Measurements from ENCODE around the gene ICE1. TPM values are rescaled to one million over a fixed set of nuclear protein-coding genes. Genes with fewer than 3 reads are reported as not detected.

ICE1 gene
- total RNA-seq, 1 experiment from 2014 or later, result 38.3 TPM

DNA sequence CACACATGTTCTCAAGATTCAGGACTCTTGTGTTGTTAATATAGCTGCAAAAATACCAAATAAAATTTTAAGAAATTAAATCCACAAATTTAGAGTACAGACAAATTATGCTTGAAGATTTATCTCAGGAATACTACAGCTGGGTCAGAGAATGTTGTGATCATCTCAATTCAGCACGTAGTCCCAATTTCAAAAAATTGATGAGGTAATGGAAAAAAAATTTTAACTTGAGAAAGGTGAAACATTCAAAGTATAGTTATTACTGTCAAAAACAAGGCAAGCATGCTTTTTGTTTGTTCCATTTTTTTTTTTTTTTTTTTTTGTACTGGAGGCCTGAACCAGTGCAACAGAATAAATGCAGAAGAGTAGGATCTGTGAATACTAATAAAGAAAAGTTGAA, 29.4 kb downstream of the ICE1 start:
- CTCF ChIA-PET, result no interaction called here
- Histone ChIP-seq H3K4me1 (ENCODE audit: control insufficient read depth, insufficient read depth, low read length) (no peaks in the 10 kb centered on the region), H3K9me3 (ENCODE audit: control insufficient read depth, insufficient read depth, low read depth, low read length) (no peaks in the 10 kb centered on the region), H3K36me3 (ENCODE audit: control insufficient read depth, insufficient read depth, low read length) (peaks cover 38% of the 10 kb centered on the region), H3K4me3 (ENCODE audit: low read depth in 2 of 2, low read length in 2 of 2) (no peak overlapping the region), H3K27me3 (ENCODE audit: control insufficient read depth, insufficient read depth, low read length) (no peaks in the 10 kb centered on the region), H3K27ac (ENCODE audit: low read length) (no peak overlapping the region)
- POLR2A ChIA-PET, result no interaction called here
- no TSS peak for BruUV-seq (replicated peaks)
- ATAC-seq (no peak), DNase-seq (ENCODE audit: low read depth, low spot score) (no peak)
- intact Hi-C loops (cut with micrococcal nuclease; ENCODE audit: unreplicated experiment), result no loop called here
- in situ Hi-C loops (cut with HindIII; ENCODE audit: low pct_unique_long_range_greater_than_20kb, low sequenced_read_pairs), result no loop called here
- no peak for TF ChIP-seq POLR2AphosphoS5 (IDR thresholded peaks at IDR 0.05; ENCODE audit: low read depth, low read length)
- TF ChIP-seq TCF7L2 (IDR thresholded peaks at IDR 0.05; ENCODE audit: low read depth, low read length), result no peak
- TF ChIP-seq, protein P1, sequence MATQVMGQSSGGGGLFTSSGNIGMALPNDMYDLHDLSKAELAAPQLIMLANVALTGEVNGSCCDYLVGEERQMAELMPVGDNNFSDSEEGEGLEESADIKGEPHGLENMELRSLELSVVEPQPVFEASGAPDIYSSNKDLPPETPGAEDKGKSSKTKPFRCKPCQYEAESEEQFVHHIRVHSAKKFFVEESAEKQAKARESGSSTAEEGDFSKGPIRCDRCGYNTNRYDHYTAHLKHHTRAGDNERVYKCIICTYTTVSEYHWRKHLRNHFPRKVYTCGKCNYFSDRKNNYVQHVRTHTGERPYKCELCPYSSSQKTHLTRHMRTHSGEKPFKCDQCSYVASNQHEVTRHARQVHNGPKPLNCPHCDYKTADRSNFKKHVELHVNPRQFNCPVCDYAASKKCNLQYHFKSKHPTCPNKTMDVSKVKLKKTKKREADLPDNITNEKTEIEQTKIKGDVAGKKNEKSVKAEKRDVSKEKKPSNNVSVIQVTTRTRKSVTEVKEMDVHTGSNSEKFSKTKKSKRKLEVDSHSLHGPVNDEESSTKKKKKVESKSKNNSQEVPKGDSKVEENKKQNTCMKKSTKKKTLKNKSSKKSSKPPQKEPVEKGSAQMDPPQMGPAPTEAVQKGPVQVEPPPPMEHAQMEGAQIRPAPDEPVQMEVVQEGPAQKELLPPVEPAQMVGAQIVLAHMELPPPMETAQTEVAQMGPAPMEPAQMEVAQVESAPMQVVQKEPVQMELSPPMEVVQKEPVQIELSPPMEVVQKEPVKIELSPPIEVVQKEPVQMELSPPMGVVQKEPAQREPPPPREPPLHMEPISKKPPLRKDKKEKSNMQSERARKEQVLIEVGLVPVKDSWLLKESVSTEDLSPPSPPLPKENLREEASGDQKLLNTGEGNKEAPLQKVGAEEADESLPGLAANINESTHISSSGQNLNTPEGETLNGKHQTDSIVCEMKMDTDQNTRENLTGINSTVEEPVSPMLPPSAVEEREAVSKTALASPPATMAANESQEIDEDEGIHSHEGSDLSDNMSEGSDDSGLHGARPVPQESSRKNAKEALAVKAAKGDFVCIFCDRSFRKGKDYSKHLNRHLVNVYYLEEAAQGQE (IDR thresholded peaks at IDR 0.05; ENCODE audit: insufficient read depth in 1 of 2, low read depth in 2 of 2, low read length in 1 of 2), result no peak
- no peak for TF ChIP-seq SIN3A (IDR thresholded peaks at IDR 0.05; ENCODE audit: borderline replicate concordance, insufficient read depth, low read depth, low read length)
- no peak for TF ChIP-seq CTCF (IDR thresholded peaks at IDR 0.05)

DNA sequence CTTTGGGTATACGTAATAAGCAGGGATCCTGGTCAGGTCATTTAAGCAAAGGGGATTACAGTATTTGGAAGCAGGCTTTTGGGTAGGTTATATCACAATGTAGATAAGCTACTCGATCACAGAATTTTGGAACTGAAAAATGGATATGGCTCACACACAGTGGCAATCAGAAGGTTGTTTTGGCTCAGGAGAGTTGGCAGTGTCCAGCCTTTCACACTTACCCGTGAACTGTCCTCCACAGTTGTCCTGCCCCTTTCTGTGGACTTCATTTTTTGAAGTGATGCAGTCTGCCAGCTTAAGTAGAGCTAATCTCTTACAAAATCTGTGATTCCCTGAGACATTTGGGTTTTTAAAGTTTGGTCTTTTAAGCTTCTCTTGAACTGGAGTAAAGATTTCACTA, 30.7 kb downstream of the ICE1 start:
- Histone ChIP-seq H3K27ac (ENCODE audit: low read length) (no peak overlapping the region), H3K36me3 (ENCODE audit: control insufficient read depth, insufficient read depth, low read length) (peaks cover 43% of the 10 kb centered on the region), H3K27me3 (ENCODE audit: control insufficient read depth, insufficient read depth, low read length) (no peaks in the 10 kb centered on the region), H3K4me1 (ENCODE audit: control insufficient read depth, insufficient read depth, low read length) (no peaks in the 10 kb centered on the region), H3K9me3 (ENCODE audit: control insufficient read depth, insufficient read depth, low read depth, low read length) (no peaks in the 10 kb centered on the region), H3K4me3 (ENCODE audit: low read depth in 2 of 2, low read length in 2 of 2) (no peak overlapping the region)
- no TSS peak for BruUV-seq (replicated peaks)
- ChIA-PET POLR2A (no interaction called here), CTCF (no interaction called here)
- no peak for DNase-seq (ENCODE audit: low read depth, low spot score)
- intact Hi-C loops (cut with micrococcal nuclease; ENCODE audit: unreplicated experiment) (no loop called here), in situ Hi-C loops (cut with HindIII; ENCODE audit: low pct_unique_long_range_greater_than_20kb, low sequenced_read_pairs) (no loop called here)
- TF ChIP-seq TCF7L2 (IDR thresholded peaks at IDR 0.05; ENCODE audit: low read depth, low read length) (no peak), POLR2AphosphoS5 (IDR thresholded peaks at IDR 0.05; ENCODE audit: low read depth, low read length) (no peak), CTCF (IDR thresholded peaks at IDR 0.05) (no peak), SIN3A (IDR thresholded peaks at IDR 0.05; ENCODE audit: borderline replicate concordance, insufficient read depth, low read depth, low read length) (no peak)
- TF ChIP-seq, protein P1 (IDR thresholded peaks at IDR 0.05; ENCODE audit: insufficient read depth in 1 of 2, low read depth in 2 of 2, low read length in 1 of 2), result no peak
- no peak for ATAC-seq
